Body of pancreas (tissue), 4 donors: ENCODE measurements around the gene AGPAT3.

Source experiments
- CTCF ChIP-seq, 7 experiments: fragments of 450-650 bp in 4 of 7; fragments of 200-600 bp in 3 of 7; sonication (generic) in 3 of 7; IDR thresholded peaks; one replicate each; pipeline ENCODE4 v1.5.1; 2016 to 2019; ENCODE audit warnings: antibody characterized with exemption in 7 of 7
- POLR2A ChIP-seq, 3 donors: fragments of 450-650 bp; IDR thresholded peaks; one replicate each; pipeline ENCODE4 v1.6.1; 2016; ENCODE audit warnings: antibody characterized with exemption in 3 of 3, mild to moderate bottlenecking in 2 of 3

GRCh38 chr21:43842742-43843141 is 22.3 kb upstream of the AGPAT3 start:
- TF ChIP-seq CTCF (IDR thresholded peaks at IDR 0.05) (no peak), POLR2A (IDR thresholded peaks at IDR 0.05) (no peak)
